Heart right ventricle (tissue), 16 donors: Measurements from ENCODE around the gene TRUB1. TPM values are rescaled to one million over a fixed set of nuclear protein-coding genes. Genes with fewer than 3 reads are reported as not detected.

Experiments used
- ATAC-seq, 8 donors: fragments of 200-7000 bp; cut with Tn5 transposase; one replicate each; pipeline ENCODE4 v1.9.1; 2020; ENCODE audit warnings: mild to moderate bottlenecking in 8 of 8, moderate library complexity in 8 of 8, moderate number of reproducible peaks in 1 of 8
- DNase-seq, 2 donors: peaks; one replicate each; pipeline ENCODE4 v3.0.0-alpha.2; 2020
- H3K27ac ChIP-seq, 10 donors: fragments of 200-600 bp; sonication (generic) in 2 of 10; one replicate each; pipeline versions ENCODE4 v1.5.0 to v1.8.0; 2020 to 2022; ENCODE audit warnings: mild to moderate bottlenecking in 3 of 10
- H3K27me3 ChIP-seq, 7 donors: fragments of 200-600 bp; one replicate each; pipeline ENCODE4 v1.8.0; 2021 to 2022; ENCODE audit warnings: mild to moderate bottlenecking in 2 of 7
- H3K36me3 ChIP-seq, 9 donors: fragments of 200-600 bp; sonication (generic) in 1 of 9; one replicate each; pipeline versions ENCODE4 v1.5.0 to v1.8.0; 2020 to 2022; ENCODE audit warnings: mild to moderate bottlenecking in 2 of 9
- H3K4me1 ChIP-seq, 9 donors: fragments of 200-600 bp; sonication (generic) in 1 of 9; one replicate each; pipeline versions ENCODE4 v1.5.0 to v1.8.0; 2020 to 2022; ENCODE audit warnings: mild to moderate bottlenecking in 4 of 9
- H3K4me3 ChIP-seq, 10 donors: fragments of 200-600 bp; sonication (generic) in 2 of 10; one replicate each; pipeline versions ENCODE4 v1.5.0 to v1.8.0; 2020 to 2022; ENCODE audit warnings: mild to moderate bottlenecking in 7 of 10, moderate library complexity in 2 of 10
- H3K9me3 ChIP-seq, 11 donors: fragments of 200-600 bp in 10 of 11; sonication (generic) in 2 of 11; one replicate each; pipeline versions ENCODE4 v1.5.0 to v1.8.0; 2013 to 2022; ENCODE audit warnings: mild to moderate bottlenecking in 2 of 11, control low read depth in 1 of 11, moderate library complexity in 1 of 11
- CTCF ChIP-seq, 9 donors: fragments of 200-600 bp; sonication (generic) in 2 of 9; IDR thresholded peaks; one replicate each; pipeline versions ENCODE4 v1.5.0 to v1.8.0; 2021 to 2022; ENCODE audit warnings: antibody characterized with exemption in 9 of 9, mild to moderate bottlenecking in 5 of 9, moderate library complexity in 1 of 9
- WGBS, 2 donors: extraction: QIAGEN DNeasy Blood & Tissue Kit; methylation state at CpG; one replicate each; pipeline ENCODE4 v1.1.7; 2013; ENCODE audit warnings: inconsistent platforms in 1 of 2; 5-methylcytosine and 5-hydroxymethylcytosine counted together
- intact Hi-C, 10 donors: fragments of 100-400 bp; cut with DNase I; formaldehyde crosslinking; loops; one replicate each; pipeline versions ENCODE4 v1.11.1 to v1.14.2; 2022
- polyA plus RNA-seq, 2 donors: library from polyadenylated mRNA; stranded (reverse); fragments of 200-250 nt; gene quantifications; one replicate each; pipeline ENCODE4 v1.2.3, GENCODE V29; 2013
- total RNA-seq, 10 donors: library from RNA; stranded (reverse); fragmentation: NEBNext Ultra II Directional in 3 of 10; extraction: Animal tissue kit (Norgen Biotek cat#: 25700) in 3 of 10; gene quantifications; one replicate each; pipeline versions ENCODE4 v1.2.1 to v1.2.4, GENCODE V29; 2021 to 2023
- donor health status: Arrhythmogenic right ventricular cardiomyopathy.
- donor health status: ischemic (EF 13 %, LVEDD 7.1; RV severe dilation, severe dysfunction).
- donor health status: healthy with polysubstance abuse.
- donor health status: DM: no; HTN: yes; CAD: no.
- donor health status: DM: no; HTN: no; CAD: no.
- donor health status: ischemic (EF 25% LVEDD 6.9; RV normal size, moderate dysfunction).
- donor health status: ischemic (EF 25% LVEDD 5.7; RV mildly dilated, moderate dysfunction).
- donor health status: healthy.
- donor health status: DM: yes; HTN: yes; CAD: no.
- donor health status: Ischemic cardiomyopathy.
- donor health status: ischemic (EF 35%, LVEDD 5.7; RV mildly dilated, moderate dysfunction).
- donor health status: nonischemic (EF 11% LVEDD 7.7; RV severe dilation, severe dysfunction).
- donor health status: DM: yes; HTN: yes; CAD: no.
- donor health status: PGD.
- donor health status: ischemic (EF 29% LVEDD 5.4; RV normal size, mild dysfunction).
- donor health status: nonischemic (EF 23%, LVEDD 6.1; RV moderate dilation, normal function).

The TRUB1 gene
- total and polyA plus RNA-seq, 12 donors, result 3.9 to 29.8 (median 18.6) TPM

GRCh38 chr10:114897593-114897992 lies 40.4 kb upstream of the TRUB1 start:
- intact Hi-C loops, result no loop called here
- WGBS, 2 donors, result 88 to 89% methylated on average over 3 of the region's 3 CpGs
- no peak overlapping the region for H3K4me3 ChIP-seq
- H3K36me3 ChIP-seq, result no peaks in the 10 kb centered on the region
- no peaks in the 10 kb centered on the region for H3K4me1 ChIP-seq
- DNase-seq (no peak), ATAC-seq (no peak)
- H3K27me3 ChIP-seq, result no peaks in the 10 kb centered on the region
- no peak overlapping the region for H3K27ac ChIP-seq
- no peak for TF ChIP-seq CTCF (IDR thresholded peaks at IDR 0.05)
- no peaks in the 10 kb centered on the region for H3K9me3 ChIP-seq

- no peaks in the 10 kb centered on the region for H3K4me1 ChIP-seq
- no peaks in the 10 kb centered on the region for H3K9me3 ChIP-seq
- no peaks in the 10 kb centered on the region for H3K36me3 ChIP-seq
- H3K4me3 ChIP-seq, result no peak overlapping the region
- H3K27ac ChIP-seq, result no peak overlapping the region
- DNase-seq (no peak), ATAC-seq (no peak)
- WGBS, 2 donors, result 89 to 98% methylated on average over 2 of the region's 2 CpGs
- no peaks in the 10 kb centered on the region for H3K27me3 ChIP-seq
- intact Hi-C loops, result no loop called here
- TF ChIP-seq CTCF (IDR thresholded peaks at IDR 0.05), result no peak
Measured at GRCh38 chr10:114899982-114900381, 38.0 kb upstream of the TRUB1 start.

- no peak for ATAC-seq
- intact Hi-C loops, result no loop called here
- DNase-seq, result no peak
Measured at GRCh38 chr10:114900658-114901057, 37.3 kb upstream of the TRUB1 start.

GRCh38 chr10:114902151-114902550 lies 35.8 kb upstream of the TRUB1 start:
- intact Hi-C loops, result no loop called here
- no peak for ATAC-seq
- 53 to 68% methylated on average over 1 of the region's 1 CpG for WGBS, 2 donors
- no peak for DNase-seq
- no peaks in the 10 kb centered on the region for H3K27me3 ChIP-seq
- no peaks in the 10 kb centered on the region for H3K9me3 ChIP-seq
- no peaks in the 10 kb centered on the region for H3K36me3 ChIP-seq
- no peak for TF ChIP-seq CTCF (IDR thresholded peaks at IDR 0.05)
- H3K27ac ChIP-seq, result no peak overlapping the region
- H3K4me1 ChIP-seq, result no peaks in the 10 kb centered on the region
- H3K4me3 ChIP-seq, result no peak overlapping the region

More at GRCh38 chr10:114900658-114901057, 37.3 kb upstream of the TRUB1 start:
- no peak overlapping the region for H3K27ac ChIP-seq
- H3K9me3 ChIP-seq, result no peaks in the 10 kb centered on the region
- no peak for TF ChIP-seq CTCF (IDR thresholded peaks at IDR 0.05)
- WGBS, 2 donors, result 96 to 97% methylated on average over 12 of the region's 12 CpGs
- no peaks in the 10 kb centered on the region for H3K36me3 ChIP-seq
- H3K27me3 ChIP-seq, result no peaks in the 10 kb centered on the region
- no peaks in the 10 kb centered on the region for H3K4me1 ChIP-seq
- no peak overlapping the region for H3K4me3 ChIP-seq

- TF ChIP-seq CTCF (IDR thresholded peaks at IDR 0.05), result no peak
- Histone ChIP-seq H3K27ac (no peak overlapping the region), H3K9me3 (no peaks in the 10 kb centered on the region), H3K27me3 (no peaks in the 10 kb centered on the region), H3K4me3 (no peak overlapping the region), H3K36me3 (no peaks in the 10 kb centered on the region), H3K4me1 (no peaks in the 10 kb centered on the region)
- DNase-seq (no peak), ATAC-seq (no peak)
- intact Hi-C loops, result no loop called here
Measured at GRCh38 chr10:114905450-114905849, 32.5 kb upstream of the TRUB1 start.
